Measurements from ENCODE around the gene CUX1.
"Not testable (repeated sequence)": the region's sequence is repeated elsewhere in the genome, so short reads cannot be mapped to it uniquely, and the experiment has no call there.

CUX1 gene

DNA sequence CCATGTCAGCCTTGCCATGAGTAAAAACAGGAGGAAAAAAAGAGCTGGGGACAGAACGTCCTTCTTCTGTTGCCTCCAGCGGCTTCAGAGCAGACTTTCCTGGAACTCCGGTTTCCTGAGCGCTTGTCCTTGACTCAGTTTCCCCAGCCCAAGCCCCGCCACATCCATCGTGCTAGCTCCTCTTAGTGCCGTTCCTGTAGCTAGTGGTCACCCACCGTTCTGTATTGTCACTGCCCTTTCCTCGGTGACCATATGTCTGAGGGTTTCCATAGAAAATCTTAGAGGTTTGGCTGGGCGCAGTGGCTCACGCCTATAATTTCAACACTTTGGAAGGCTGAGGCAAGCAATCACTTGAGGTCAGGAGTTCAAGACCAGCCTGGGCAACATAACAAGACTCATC lies 100.1 kb downstream of the CUX1 start:
- no peak for DNase-seq (ENCODE audit: low read depth in 2 of 2)

DNA sequence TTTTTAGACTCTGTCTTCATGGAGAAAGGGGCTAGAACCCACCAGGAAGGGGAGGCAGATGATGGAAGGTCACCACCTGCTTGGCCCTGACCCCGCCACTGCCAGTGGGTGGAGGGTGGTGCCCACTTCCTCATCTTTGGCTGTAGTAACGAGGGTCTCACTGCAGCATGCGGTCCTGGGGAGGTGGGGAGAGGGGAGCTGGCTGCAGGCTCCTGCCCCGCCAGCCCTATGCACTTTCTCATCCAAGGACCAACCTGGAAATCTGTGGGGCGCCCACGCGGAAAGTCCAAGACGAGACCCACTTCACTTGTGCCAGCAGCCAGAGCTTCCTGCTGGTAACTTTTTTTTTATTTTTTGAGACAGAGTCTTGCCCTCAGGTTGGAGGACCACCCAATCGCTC lies 101.0 kb downstream of the CUX1 start:
- no peak for DNase-seq (ENCODE audit: low read depth in 2 of 2)

DNA sequence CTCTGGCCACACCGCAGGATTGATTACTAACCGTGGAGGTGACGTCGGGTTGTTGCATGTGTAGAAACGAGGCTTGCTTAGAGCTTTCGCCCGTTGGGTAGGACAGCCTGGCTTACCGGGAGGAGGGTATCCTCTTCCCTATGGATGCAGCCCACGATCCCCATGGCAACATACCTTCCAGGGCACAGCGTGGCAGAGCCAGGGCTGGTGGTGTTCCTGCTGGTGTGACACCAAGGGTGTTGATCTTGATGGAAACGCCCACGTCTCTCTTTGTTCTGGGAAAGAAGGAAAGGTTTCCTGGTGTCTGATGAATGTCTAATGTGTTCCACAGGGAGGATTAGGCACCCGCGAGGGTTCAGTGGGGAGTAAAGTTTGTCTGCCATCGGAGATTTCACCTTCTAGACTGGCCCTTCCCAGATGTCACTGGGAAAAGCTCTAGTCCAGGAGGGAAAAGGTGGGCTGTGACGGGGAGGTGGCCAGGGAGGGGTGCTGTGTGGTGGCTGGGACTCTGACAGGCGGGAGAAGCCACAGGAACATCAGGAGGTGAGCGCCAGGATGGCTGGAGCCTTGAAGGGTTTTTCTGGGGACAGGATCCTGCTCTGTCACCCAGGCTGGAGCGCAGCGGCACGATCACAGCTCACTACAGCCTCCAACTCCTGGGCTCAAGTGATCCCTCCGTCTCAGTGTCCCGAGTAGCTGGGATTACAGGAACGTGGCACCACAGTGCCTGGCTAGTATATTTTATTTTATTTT lies 102.1 kb downstream of the CUX1 start:
- DNase-seq (ENCODE audit: low read depth in 2 of 2) = no peak

DNA sequence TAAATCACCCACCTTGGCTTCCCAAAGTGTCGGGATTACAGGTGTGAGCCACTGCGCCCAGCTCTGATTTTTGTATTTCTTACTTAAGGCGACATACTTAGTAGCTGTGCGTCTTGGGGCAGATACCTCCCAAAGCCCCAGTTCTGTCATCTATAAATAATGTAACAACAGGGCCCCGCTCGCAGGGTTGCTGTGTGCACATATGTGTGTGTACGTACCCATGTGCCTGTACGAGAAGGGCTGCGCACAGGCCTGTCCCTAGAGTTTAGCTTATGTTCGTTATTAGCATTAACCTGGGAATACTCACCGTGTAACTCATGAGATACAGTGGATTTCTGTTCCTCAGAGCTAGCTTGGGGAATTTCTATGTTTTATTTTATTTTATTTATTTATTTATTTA lies 103.6 kb downstream of the CUX1 start:
- no peak for DNase-seq (ENCODE audit: low read depth in 2 of 2)

DNA sequence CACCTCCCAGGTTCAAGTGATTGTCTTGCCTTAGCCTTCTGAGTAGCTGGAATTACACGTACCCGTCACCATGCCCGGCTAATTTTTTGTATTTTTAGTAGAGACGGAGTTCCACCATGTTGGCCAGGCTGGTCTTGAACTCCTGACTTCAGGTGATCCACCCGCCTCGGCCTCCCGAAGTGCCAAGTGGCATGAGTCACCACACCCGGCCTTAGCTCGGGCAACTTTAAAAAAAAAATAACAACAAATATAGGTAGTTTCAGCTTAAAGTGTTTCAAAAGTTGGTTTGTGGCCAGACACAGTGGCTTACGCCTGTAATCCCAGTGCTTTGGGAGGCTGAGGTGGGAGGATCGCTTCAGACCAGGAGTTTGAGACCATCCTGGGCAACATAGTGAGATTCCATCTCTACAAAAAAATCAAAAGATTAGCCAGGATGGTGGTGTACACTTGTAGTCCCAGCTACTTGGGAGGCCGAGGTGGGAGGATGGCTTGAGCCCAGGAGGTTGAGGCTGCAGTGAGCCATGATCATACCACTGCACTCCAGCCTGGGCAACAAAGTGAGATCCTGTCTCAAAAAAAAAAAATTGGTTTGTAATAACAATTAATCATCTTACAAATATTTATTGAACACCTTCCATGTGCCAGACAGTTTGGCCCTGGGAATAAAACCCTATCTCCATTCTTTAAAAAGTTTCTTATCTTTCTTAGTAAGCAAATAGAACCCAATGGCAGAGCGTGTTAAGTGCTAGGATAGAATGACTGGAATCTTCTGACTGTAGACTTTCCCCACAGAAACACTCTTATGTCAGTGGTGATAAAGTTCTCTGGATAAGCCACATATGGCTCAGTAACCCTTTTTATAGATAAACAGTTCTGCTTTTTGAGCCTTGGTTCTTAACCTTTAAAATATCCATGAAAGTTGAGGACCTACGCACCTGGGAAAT lies 104.4 kb downstream of the CUX1 start:
- DNase-seq (ENCODE audit: low read depth in 2 of 2) = not testable (repeated sequence)

DNA sequence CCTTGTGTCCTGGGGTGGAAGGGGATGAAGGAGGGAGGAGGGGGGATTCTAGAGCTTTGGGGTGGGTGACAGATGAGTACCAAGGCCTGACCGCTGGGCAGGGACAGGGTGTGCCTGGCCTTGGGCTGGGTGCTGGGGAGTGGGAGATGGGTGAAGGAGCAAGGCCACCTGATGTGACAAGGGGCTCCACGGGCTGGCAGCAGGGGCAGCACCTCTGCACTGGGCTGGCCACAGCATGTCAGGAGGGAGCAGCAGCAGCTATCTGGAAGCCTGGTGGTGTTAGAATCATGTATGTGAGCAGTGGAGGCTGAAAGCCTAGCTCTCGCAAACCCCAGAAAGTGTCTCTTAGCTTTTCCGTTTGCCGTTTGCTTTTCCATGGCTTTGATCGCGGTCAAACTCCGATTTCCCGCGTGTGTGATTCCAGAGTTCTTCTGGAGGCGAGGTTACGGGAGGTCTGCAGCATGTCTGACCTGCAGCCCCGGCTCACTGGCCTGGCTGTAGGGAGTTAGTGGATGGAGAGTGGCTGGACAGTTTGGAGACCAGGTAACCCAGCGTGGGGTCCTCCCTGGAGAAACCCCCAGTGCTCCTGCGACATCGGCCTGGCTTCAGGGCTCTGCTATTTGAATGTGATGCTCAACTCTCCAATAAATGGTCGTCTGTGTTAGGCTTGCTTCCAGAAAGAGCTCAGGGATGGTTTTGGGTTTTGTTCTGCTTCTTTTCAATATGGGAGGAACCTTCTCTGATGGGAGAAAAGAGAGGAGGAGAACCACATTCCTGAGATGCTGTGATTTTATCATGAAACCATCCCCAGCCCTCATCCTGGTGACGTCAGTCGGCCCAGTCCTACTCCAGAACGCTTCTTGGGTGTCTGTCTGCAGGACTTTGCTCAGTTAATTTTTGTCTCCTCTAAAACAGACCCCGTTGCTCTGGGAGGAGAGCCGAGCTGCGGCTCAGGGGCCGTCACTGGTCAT lies 105.5 kb downstream of the CUX1 start:
- no peak for DNase-seq (ENCODE audit: low read depth in 2 of 2)

DNA sequence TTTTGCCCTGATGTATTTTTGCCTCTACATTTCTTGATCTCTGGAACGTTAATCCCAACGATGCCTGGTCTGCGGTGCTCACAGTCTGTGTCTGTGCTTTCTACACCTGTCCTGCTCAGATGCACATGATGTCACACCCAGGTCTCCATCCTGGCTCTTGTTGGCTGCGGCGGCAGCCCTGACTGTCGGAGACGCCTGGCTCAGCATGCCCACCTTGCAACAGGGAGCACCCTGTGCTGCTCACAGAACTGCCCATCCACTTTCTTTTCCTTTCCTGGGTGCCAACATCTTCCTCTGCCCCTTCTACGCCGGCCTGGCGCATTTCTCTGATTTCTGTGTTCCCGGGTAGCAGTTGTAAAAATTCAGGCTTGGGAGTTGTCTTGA lies 106.2 kb downstream of the CUX1 start:
- no peak for DNase-seq (ENCODE audit: low read depth in 2 of 2)

DNA sequence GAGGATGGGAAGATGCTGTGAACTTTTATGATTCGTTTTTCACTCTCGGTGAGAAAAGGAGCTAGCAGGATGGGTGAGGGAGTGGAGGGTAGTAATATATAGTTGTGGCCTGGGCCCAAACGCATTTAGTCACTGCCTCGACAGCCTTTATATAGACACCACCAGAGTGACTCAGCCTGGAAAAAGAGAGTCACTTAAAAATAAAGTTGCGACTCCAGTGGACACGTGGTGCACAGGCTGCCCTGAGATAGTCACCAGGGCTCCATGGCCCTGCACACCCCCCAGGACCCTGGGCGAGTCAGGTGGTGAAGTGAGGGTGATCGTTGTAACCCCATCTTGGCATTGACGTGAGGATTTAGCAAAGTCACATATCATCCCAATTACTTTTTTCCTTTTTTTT lies 106.7 kb downstream of the CUX1 start:
- no peak for DNase-seq (ENCODE audit: low read depth in 2 of 2)

DNA sequence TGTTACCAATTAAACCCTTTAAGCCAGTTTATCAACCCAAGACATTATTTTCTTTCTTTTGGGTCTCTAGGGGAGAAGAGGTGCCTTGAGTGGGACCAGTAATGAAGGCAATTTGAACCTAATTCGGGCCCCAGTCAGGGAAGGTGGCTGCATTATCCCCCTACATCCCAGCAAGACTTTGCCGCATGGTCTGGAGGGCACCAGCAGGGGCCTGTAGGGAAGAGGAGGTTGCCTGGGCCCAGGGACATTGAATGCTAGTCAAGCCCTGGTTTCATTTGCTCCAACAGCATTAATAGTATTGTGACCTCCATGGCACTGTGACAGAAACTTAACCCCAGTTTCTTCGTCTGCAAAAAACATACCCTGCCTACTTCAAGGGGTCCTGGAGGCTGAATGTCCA lies 108.8 kb downstream of the CUX1 start:
- DNase-seq (ENCODE audit: low read depth in 2 of 2) = no peak

DNA sequence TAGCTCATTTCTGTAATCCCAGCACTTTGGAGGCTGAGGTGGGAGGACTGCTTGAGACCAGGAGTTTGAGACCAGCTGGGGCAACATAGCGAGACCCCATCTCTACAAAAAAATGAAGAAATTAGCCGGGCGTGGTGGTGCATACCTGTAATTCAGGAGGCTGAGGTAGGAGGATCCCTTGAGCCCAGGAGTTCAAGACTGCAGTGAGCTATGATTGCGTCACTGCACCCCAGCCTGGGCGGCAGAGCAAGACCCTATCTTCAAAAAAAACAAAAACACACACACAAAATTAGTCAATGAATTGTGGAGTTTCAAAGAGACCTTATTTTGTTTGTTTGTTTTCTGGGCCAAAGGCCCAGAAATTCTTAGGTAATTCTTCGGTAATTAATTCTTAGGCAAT lies 110.0 kb downstream of the CUX1 start:
- no peak for DNase-seq (ENCODE audit: low read depth in 2 of 2)

DNA sequence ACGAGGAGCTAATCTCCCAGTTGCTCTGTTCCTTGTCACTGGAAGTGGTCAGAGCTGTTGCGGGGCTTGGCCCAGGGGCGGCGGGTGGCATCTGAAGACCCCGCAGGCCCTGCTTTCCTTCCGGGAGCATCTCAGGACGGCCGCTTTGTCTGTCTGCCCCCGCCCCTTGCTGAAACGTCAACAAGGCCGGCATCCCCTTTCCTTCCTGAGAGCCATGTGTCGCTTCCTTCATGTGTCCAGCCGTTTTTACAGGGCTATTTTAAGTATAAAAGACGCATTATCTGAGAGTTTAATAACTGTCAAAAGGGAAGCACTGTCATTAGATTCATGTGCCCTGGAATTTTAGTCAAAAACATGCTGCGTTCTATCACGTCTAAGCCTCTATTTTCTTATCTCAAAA lies 110.4 kb downstream of the CUX1 start:
- no peak for DNase-seq (ENCODE audit: low read depth in 2 of 2)

DNA sequence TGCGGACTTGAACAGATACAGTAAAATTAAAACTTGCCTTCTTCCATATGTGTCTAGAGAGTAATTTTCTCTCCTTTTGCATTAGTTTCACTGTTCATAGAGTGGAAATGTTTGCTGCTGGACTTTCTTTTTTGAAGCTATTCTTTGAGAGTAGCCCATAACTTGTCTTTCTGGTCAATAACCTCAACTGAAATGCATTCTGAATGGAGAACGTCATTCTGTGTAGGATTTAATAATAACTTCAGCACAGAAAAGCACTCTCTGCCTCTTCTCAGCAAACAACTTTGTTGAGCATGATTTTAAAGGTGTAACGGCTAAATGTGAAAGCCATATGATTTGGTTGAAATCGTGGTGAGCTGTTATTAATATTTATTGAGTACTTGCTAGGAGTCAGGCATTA lies 111.8 kb downstream of the CUX1 start:
- DNase-seq (ENCODE audit: low read depth in 2 of 2) = no peak

DNA sequence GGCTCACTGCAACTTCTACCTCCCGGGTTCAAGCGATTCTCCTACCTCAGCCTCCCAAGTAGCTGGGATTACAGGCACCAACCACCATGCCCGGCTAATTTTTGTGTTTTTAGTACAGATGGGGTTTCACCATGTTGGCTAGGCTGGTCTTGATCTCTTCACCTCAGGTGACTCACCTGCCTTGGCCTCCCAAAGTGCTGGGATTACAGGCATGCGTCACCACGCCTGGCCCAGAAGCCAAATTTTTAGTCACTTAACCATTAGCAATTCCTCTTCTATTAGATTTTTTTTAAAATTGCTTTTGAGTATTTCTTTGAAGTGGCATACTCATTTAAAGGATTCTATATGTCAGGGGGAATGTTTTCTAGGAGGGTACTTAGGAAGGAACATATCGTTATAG lies 112.5 kb downstream of the CUX1 start:
- not testable (repeated sequence) for DNase-seq (ENCODE audit: low read depth in 2 of 2)

DNA sequence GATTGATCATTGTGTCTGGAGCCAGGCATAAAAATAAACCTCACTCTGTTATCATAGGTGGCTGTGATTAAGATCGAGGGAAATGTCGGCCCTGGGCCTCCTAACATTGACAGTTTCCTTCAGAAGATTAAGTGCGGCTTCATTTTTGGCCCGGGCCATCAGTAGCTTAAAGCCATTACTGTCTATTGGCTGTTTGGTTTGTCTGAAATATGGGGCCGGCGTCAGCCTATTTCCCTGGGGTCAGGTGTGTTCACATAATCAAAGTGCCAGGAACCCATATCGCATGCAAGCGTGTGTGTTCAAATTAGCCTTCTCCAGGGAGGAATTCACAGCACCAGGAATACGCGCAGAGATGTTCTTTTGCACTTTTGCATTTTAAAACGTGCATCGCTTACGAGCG lies 114.7 kb downstream of the CUX1 start:
- no peak for DNase-seq (ENCODE audit: low read depth in 2 of 2)

DNA sequence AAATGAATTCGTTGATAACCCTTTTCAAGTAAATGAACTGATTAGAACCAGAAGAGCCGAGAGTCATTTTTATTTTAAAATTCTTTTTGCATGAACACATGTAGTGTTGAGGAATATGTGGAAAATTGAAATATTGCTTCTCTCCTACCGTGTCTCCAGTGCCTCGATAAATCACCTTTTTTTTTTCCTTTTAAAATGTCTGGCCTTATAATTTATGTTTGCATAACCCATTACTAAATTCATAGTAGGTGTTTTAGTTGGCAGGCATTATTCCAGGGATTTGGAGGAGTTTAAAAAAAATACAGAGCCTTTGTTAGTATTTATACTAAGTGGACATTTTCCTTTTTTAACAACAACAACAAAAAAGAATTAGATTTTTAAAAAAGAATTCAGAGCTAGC lies 115.6 kb downstream of the CUX1 start:
- DNase-seq (ENCODE audit: low read depth in 2 of 2) = no peak

DNA sequence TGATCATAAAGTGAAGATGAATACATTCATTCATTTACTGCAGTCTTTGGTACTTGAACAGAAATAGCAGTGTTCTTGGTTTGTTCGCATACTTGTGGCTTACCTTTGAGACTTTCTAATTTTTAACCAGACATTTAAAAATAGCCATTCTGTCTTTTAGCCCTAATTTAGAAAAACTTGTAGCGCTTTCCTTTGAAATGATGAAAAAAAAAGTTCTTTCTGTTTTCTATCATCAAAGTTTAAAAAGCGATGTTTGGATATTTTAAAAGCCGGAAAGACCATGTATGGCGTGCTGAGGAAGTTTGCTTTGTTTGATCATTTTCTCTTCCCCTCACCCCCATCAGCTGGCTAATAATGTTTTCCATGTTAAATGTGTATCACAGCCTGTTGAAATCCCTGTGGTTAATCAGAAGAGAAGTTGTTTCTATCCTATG lies 116.3 kb downstream of the CUX1 start:
- no peak for DNase-seq (ENCODE audit: low read depth in 2 of 2)

DNA sequence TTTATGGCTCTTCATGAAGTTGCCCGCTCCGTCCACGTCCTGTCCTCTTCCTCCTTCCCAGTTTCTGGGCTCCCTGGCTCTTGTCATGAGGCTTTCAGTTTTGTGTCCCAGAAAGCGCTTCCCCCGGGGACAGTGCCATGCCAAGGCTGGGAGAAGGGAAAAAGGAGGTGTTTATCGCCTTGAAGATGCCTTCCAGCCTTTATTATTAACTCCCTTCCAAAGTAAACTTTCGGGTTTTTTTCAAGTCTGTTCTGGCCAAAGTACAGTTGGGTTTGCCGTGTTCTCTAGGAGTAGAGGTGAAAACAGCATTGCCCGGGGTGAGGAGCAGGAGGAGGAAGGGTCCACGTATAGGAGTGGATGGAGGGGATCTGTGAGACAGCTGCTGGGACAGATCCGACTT lies 117.2 kb downstream of the CUX1 start:
- DNase-seq (ENCODE audit: low read depth in 2 of 2) = no peak

DNA sequence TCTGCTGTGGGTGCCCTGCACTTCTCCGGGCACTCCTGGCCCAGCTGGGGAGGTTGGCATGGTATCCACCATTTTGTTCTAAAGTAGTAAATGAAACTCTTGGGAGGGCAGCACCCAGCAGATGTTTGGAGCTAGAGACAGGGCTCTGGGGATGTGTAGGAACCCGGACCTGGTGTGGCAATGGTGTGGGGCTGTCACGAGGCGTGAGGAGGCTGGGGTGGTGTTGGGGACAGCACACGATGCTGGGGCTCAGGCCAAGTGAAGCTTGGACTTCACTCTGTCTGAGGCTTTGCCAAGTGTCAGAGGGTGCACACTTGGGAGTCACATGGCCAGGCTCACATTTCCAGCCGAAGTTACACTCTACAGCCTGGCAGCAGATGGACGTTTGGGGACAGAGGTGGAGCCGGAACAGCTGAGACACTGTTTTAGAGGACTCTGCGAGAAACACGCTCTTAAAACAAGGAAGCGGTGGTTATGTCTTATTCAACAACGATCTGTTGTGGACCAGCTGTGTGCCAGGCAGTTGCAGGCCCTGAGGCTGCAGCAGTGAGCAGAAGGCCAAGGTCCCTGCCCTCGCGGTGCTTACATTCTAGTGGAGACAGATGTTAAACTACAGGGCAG lies 118.2 kb downstream of the CUX1 start:
- no peak for DNase-seq (ENCODE audit: low read depth in 2 of 2)

DNA sequence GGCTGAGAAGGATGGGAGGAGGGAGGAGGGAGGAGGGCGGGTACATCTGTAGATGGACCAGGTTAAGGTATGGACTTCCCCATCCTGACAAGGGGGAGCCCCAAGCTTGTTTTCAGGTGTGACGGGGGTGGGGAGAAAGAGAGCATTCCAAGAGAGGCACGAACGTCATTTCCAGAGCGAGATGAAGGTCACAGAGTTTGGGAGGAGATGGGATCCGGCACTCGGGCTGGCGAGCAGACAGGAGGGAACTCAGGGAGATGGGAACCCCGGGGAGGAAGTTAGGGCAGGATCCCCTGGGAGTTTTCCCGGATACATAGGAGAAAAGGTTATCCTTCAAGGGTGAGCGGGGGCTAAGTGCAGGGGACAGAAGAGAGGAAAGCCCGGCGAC lies 118.8 kb downstream of the CUX1 start:
- no peak for DNase-seq (ENCODE audit: low read depth in 2 of 2)

DNA sequence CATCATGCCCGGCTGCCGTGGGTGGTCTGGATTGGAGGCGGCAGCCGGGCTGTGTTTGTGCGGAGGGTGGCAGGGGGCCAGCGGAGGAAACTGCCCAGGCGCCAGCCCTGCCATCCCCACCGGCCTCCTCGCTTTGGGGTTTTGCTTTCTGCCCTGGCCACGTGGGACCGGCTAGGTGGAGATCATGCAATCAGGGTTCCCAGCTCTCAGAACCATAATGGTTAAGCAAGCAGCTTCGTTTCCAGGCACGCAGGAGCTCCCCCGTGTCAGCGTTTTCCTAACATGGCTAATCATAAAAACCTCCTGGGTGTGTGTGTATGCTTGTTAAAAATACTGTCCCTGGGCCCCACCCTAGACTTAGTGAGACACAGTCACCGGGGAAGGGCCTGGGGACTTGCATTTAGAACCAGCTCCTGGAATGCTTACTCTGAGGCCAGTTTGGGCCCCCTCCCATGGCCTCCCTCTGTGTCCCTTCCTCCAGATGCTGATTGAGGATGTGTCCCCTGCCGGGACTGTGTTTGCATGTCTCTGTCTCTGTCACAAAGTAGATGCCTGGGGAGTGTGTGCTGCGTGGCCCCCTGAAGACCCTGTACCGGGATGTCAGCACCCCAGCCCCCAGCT lies 119.3 kb downstream of the CUX1 start:
- DNase-seq (ENCODE audit: low read depth in 2 of 2) = no peak

All from fibroblast of skin of left quadriceps (primary cell).